ENCODE measurements around the gene CMSS1.
A peak's percentile ranks its signal among the peaks of the same experiment; 100 is the strongest.

CMSS1 gene

DNA sequence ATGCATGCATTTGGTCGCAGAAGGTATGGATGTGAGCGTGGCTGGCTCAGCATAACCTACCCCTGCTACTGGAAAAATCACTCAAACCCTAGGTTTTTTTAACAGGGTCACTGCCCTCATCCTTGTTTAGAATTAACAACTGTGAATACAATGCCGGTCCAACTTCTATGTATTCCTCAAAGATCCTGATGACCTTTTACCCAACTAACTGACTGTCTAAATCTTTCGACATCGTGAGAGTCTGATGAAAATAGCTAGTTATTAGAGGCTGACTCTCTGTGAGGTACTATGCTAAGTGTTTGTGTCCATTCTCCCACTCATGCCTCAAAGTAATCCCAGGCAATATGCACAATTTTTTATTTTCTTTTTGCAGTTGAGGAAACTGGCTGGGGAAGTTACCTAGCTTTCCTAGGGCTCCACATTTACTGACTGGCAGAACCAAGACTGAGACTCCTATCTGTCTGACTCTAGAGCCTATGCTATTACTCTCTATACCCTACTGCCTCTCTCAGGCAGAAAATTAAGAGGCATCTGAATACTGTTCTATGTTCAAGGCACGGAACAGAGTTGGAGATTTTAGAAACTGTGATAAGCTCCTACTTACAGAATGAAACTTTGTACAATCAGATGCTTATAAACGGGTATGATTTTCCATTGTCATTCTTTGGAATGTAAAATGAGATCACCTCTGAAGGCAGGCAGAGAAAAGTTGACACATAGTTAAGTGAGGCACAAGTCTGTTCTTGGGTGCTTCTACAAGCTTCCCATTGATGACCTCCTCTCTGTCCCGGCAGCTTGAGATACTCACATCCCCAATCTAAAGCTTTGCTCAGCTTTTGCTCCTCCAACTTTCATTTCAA lies 240.3 kb downstream of the CMSS1 start:
- DNase-seq (ENCODE audit: low read depth), result peak; percentile 46

DNA sequence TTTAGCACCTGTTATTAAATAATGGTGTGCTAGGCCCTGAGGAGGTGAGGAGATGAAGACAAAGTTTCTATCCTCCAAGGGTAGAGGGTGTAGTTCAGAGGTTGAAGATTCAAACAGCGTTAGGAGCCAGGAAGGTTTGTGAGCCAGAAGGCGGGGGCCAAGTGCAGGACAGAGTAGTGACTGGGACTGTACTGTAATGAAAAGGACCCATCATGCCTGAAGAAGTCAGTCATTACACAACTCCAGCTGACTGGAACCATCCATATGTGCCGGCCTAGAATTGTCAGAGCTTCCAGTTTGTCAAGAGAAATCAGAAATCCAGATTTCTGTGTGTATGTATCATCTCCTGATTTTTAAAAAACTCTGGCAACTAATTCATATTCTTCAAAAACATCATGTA lies 241.8 kb downstream of the CMSS1 start:
- no peak for DNase-seq (ENCODE audit: low read depth)

DNA sequence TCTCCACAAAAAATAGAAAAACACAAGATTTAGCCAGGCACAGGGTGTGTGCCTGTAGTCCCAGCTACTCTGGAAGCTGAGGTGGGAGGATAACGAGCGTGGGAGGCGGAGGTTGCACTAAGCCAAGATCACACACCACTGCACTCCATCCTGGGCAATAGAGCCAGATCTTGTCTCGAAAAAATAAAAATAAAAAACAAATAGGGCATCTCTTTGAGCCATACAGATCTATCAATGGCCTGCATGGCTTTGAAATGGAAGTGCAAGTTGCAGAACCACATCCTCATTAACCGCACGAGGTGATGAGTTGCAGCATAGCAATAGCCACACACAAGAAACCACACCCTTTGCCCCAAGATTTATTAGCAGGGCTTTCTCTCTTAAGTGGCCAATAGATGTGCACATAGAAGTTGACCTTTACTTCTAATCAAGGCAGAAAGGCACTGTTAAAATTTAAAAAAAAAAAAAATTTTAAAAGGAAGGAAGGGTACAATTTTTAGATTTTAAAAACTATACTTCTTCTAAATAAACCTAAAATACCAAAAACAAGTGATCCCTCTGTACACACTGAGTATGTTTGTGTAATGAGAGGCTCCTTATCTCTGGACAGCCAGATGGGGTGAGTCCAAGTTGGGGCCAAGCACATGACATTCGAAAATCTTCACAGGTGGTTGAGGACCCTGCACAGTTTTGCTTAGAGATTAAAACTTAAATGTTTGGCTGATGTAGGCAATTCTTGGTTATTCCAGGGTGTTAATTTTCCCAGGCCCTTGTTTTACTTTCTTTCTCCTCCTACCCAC lies 243.2 kb downstream of the CMSS1 start:
- DNase-seq (ENCODE audit: low read depth), result no peak

DNA sequence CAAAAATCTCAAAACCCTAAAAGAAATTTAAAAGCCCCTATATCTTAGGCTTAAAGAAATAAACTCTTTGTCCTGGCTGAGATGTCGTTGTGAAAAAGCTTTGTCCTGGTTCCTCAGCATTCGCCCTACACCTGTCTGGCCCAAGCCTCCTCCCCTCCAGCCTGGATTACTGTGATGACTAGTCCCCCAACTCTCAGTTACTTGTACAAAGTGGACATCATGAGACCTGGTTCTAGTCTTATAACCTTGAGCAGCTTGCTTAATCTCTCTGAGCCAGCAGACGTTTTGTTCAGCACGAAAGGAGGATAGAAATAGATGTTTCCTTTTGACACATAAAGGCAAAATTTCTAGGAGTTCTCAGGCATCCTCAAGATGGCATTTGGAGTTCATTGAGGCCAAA lies 245.0 kb downstream of the CMSS1 start:
- DNase-seq (ENCODE audit: low read depth), result no peak

DNA sequence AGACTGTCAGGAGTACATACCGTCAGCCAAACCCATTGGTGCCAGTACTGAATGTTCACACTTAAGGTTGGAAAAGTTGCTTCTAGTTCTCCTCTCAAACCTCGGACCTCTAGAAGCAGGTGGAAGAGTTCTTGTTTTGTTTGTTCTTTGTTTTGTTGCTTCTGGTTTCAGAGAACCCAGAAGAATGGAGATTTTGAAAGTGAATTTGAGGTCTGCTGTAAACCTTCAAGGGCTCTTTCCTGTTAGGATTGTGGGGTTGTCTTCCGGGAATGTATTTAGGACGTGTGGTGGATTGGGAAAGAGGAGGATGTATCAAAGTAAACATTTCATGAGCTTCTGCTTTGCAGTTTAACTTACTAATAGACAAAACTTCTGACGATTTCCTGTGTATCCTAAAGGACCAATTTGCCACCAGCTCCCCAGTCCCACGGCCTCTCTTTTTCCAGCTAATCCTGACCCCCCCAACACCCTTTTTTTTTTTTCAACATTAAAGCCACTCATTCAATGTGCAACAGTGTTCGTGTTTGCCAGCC lies 246.3 kb downstream of the CMSS1 start:
- peak; percentile 82 for DNase-seq (ENCODE audit: low read depth)

DNA sequence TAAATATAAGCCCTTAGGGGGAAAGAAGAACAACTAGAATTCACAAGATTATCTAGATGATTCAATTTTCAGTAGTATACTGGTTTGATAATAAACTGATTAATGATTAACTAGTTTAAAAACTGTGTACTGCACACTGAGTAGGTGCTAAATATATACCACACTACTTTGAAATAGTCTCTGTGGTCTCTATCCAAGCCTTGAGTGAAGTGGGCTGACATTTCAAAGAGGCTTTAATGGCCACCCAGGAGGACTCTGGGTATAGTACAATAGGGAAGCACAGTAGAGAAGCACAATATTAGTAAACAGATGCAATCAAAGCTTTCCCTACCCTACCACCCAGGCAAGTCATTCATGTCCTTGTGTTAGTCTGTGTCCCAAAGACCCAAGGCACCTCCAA lies 249.9 kb downstream of the CMSS1 start:
- no peak for DNase-seq (ENCODE audit: low read depth)

DNA sequence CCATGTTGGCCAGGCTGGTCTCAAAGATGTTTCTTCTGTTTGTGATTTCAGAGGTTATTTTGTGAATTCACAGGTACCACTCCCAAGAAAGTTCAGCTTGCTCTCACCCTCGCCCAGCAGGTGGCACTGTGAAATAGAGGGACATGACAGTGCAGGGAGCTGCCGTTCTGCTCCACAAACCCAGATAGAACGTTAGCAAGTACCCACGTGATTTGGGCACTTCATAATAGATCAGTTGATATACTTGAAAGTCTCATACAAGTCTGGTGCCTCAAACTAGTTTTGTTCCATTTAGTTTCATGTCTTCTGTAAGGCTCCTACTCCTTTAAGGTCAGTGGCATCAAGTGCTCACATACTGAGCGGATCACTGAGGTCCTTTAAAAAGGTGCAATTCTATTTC lies 251.2 kb downstream of the CMSS1 start:
- DNase-seq (ENCODE audit: low read depth), result peak; percentile 79

DNA sequence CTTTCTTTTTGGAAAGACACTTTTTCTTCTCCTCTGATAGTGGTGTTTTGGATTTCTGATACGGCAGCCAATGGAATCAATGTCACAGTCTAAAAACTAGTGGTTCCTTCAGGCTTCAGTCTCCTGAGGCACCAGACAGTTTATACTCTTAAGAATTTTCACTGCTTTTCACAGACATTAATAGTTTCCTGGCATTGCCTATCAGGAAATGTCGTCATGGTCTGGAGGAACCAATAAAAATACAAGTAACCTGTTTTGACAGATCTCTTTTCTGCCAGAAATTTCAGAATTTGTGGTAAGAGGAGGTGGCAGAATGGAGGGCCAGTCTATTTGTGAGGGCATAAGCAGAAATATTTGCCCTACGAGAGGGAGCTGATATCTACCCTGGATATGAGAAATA lies 251.8 kb downstream of the CMSS1 start:
- DNase-seq (ENCODE audit: low read depth), result no peak

DNA sequence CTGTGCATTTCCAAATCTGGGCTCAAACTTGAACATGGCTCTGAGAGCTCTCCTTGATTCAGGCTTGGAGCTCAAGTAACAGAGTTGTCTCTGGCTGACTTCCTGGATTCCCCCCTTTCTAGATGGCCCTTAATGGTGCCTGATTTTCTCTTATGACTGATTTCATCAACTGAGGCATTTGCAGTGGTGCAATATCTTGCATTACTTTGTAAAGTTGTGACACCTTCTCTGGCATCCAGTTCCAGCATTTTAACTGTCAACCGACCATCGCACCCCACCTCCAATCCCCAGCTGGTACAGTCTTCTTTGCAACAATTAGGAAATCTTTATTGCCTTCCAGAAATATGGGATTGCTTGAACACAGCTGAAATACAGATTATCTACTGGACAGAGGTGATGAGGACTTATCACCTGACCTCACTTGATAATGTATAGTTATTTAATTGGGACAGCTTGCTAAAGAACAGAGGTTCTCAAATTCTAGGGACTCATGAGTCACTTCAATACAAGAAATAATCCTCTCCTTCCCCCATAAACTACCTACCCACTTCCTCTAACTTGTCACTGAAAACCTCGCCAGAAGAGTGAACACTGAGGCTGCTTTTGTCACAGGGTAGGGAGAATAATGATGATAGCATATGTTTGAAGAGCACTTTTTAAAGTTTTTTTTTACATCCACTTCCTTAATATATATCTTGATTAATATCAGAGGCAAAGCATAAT lies 254.8 kb downstream of the CMSS1 start:
- DNase-seq (ENCODE audit: low read depth), result peak; percentile 59

DNA sequence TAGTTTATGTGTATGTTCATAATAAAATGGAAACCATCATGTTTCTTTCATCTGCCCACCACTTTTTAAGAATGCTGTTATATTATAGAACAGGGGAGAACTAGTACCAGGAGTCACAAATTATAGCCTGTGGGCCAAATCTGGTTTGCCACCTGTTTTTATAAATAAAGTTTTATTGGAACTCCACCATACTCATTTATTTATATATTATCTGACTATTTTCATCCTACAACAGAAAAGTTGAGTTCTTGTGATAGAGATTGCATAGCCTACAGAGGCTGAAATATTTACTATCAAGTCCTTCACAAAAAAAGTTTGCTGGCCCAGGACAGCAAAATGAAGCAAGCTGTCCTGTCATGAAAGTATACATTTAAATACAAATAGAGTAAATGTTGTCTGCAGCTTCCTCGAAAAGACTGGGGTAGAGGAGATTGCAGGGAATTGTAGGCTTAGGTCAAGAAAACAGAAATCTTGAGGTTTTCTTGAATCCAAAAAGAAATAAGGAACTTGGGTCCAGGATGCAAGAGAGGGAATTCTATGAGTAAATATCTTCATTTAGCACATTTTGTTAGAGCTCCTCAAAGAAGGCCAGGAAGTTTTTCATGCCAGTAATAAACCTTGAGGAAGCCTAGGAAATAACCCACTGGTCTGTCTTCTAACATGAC lies 255.5 kb downstream of the CMSS1 start:
- DNase-seq (ENCODE audit: low read depth), result no peak

DNA sequence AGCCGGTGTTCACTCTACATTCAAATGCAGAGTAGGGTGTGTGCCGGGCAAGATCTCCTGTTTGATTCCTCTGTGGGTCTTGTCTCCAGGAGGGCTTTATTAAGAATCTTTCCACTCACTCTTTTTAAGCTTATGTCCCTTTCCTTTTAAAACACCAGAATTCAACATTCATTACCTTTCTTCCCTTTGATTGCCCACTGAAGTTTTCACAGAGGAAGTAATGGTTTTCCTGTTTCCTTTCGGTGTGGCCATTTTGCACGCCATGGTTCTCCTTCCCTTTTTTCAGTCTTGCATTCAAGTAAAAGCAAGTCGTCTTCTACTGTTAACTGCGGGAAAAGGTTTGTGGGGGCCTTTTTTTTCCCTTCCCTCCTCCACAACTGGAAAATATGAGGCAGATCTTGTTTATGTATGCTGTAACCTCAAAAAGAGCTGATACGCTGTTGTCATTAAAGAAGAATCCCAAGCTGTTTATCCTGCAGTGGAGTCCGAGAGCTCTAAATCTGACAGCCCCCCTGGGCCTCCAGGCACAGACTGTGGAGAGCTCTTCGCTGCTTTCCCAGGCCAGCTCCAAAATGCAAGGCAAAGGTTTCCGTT lies 256.1 kb downstream of the CMSS1 start:
- DNase-seq (ENCODE audit: low read depth), result peak; percentile 89

DNA sequence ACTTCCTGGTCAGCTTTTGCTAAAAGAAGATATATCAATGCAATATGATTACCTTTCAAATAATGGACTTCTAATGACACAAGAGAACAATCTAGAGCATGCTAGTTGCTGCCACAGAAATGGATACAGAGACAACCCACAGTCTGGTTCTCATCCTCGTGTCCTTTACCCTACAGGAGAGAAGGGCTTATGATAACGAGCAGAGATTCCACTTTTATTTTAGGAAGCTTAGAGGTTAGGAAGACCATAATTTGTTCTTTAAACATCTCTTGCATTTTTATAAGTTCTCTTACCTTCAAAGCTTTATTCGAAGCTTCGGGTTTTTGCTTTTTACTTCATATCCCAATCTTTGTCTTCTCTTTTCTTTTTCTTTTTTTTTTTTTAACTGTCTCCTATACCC lies 257.5 kb downstream of the CMSS1 start:
- DNase-seq (ENCODE audit: low read depth), result no peak

DNA sequence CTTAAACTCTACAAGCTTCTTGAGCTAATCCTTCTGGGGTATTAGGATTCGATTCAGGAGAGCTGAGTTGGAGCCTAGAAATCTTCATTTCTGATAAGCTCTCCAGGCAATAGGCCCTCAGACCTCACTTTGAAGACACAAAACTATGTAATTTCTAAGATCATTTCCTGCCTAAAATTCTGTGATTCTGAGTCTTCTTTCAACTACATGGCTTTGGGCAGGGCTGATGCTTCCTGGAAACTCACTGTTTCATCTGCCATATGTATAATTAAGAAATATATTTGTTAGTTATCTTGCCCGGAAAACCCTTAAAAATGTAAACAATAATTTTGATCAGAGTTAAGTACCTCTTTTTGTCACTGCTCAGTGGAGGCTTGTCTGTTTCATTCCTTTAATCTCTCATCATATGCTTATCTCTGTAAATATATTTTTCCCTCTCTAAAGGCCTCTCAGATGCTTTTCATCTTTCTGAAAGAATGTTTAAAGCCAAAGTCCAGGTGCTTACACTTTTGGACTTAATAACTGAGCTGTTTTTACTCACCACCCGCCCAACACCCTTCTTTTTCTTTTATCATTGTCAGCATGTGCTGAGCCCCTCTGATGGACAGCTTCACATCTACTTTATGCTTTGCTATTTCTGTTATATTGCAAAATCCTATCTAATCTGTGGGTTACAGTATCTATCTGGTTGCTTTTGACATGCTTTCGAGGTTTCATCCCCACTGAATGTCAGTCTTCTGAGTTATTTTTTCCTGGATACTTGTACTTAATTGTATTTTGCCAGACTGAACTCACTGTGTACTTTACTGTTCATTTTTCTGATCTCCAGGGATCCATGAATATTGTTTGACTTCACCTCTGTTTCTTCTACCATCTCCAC lies 258.4 kb downstream of the CMSS1 start:
- DNase-seq (ENCODE audit: low read depth), result no peak

DNA sequence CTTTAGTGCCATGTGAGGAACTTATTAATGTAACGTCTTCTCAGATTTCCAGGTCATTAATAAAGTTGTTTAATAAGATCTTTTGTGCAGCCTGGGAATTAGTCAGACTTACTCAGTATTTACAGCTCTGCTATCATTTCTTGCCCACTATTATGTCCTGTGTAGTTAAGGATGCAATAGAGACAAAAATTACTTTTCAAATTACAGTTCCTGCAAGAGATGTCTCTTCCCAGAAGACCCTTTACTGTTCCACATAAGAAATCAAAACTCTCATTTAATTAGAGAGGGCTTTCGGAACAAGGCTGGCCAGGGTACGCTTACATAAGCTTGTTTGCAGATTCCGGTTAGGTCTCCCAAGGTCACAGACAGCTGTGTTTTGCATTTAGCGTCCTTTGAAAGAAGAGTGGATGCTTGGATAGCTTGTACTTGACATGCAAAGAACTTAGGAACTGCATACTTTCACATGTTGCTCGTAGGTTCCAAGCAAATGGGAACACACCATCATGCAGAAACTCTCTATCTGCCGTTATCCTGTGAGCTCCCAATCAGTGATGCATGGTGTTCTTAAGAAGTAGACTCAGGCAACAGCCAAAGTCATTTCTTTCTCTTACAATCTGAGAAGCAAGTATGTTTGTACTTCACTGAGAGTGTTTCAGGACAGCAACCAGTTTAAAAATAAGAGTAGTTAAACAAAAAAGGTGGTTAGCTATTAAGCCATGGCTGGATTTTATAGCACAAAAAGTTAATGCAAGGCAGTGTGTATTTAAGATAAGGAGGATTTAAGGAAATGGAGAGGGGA lies 259.3 kb downstream of the CMSS1 start:
- DNase-seq (ENCODE audit: low read depth), result no peak

DNA sequence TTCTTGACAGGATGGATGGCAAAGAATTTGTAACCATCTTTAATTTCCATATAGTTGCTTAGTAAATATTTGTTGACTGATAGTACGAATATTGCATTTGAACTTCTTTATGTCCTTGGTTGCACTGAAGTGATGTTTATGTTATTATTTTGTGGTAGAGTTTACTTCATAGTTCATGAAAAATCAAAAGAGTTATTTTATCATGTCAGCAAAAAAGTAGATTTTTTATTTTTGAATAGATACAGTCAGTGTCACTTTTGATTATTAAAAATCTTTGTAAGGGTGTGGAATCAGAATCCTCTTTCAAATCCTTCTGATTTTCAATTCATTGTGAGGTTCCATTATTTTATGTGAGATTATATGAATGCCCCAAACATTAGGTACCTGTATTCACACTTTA lies 261.7 kb downstream of the CMSS1 start:
- no peak for DNase-seq (ENCODE audit: low read depth)

DNA sequence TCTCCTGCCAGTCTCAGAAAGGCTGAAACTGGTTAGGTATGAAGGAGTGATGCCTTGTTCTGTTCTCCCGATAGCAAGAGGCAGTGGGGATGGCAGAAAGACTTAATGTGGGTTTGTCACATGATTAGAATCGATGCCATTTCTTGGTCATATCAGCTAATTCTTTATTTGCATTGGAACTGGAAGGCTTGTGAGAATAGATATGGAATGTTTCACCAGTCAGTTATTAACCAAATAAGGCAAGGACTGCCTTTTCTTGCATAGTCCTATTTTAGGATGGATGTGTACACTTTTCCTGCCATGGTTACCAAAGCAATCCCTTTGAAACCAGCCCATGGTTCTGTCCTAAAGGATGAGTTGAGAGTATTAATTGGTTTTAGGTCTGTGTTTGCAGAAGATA lies 262.9 kb downstream of the CMSS1 start:
- DNase-seq (ENCODE audit: low read depth), result no peak

DNA sequence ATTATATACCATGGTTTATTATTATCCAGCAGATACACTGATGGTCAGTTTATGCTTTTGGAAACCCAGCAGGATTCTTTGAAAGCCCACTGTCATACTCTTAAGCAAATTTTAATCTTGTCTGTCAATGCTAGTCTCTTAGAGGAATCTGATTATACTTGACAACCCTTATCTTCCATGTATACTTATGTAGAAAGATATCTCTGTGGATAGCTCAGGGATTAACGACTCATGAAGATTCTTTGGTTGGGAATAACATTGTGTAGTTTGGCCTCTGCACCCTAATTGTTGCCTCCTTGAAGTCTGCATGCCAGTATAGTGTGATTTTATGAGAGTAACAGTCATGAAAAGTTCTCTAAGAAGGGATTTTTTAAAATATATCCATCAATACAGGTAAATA lies 263.6 kb downstream of the CMSS1 start:
- DNase-seq (ENCODE audit: low read depth), result no peak

DNA sequence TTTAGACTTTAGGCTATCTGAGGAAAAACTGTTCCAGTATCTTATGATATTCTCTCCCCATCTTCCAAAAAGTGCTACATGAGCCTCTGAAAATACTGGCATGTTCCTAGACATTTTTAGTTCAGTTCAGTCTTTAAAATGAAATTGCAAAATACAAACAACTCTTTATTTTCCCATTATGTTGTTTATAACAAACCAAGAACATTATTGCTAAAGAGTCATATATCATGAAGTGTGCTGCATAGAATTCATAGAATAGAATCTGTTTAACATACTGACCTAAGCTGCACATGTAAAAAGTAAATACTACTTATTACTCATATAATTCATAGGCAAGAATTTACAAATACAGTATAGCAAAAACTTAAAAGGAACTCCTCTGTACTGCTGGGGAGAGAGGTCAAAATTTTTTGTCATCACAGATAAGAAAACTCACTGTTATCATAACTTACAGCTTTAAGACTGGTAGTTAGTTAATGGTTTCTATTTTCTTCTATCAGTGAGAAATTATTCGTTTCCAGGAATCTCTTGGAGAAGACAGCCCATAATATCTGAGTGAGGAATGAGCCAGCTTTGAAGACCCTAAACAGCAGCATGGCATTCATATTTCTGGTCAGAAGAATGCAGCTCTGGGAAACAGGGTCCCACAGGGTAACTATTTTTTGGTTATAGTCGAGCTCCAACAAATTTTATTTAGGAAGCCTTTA lies 264.5 kb downstream of the CMSS1 start:
- no peak for DNase-seq (ENCODE audit: low read depth)

DNA sequence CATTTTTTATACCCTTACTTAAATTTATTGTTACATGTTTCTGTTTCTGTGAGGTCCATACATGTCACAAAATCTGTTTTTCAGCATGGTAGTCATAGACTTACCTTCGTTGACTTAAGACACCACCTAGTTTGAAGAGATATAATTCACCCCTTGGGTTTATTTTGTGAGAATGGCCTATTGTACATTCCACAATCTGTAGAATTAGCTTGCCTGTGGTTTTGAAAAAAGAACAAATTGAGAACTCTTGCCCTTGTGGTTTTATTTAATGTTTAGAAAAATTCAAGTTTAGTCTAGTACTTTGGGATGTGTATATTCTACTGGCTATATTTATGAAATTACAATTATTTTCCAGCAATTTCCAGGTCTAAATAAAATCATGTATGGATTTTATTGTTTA lies 265.1 kb downstream of the CMSS1 start:
- no peak for DNase-seq (ENCODE audit: low read depth)

Data from ELR (cell line).